Activated T-helper 2 cell treated with anti-CD3 and anti-CD28 coated beads, Interferon-gamma antibody, Interleukin-2, Interleukin-4, amounts not matched to agents 10 μg/mL and 5 μg/mL and 100 μg/mL, durations not matched to agents 14 hours and 24 hours and 36 hours (primary cell): ENCODE measurements around the gene MITF. TPM values are rescaled to one million over a fixed set of nuclear protein-coding genes. Genes with fewer than 3 reads are reported as not detected.

ENCODE experiments used
- DNase-seq: peaks from one replicate; pipeline ENCODE4 v3.0.0; 2021; ENCODE audit warnings: low spot score
- H3K27ac Mint-ChIP-seq: one replicate; pipeline ENCODE4 v1.8.0; 2021; ENCODE audit warnings: mixed read lengths
- H3K27me3 Mint-ChIP-seq: one replicate; pipeline ENCODE4 v1.8.0; 2021; ENCODE audit warnings: low read depth, mixed read lengths
- H3K36me3 Mint-ChIP-seq: one replicate; pipeline ENCODE4 v1.8.0; 2021; ENCODE audit warnings: low read depth, mixed read lengths
- H3K4me1 Mint-ChIP-seq: one replicate; pipeline ENCODE4 v1.8.0; 2021; ENCODE audit warnings: low read depth, mixed read lengths
- H3K4me3 Mint-ChIP-seq: one replicate; pipeline ENCODE4 v1.8.0; 2021; ENCODE audit warnings: low read depth, mild to moderate bottlenecking, moderate library complexity, mixed read lengths
- H3K9me3 Mint-ChIP-seq: one replicate; pipeline ENCODE4 v1.8.0; 2021; ENCODE audit warnings: mixed read lengths
- intact Hi-C: fragments of 100-400 bp; cut with micrococcal nuclease; formaldehyde crosslinking; loops from one replicate; pipeline ENCODE4 v1.15.1; 2023
- total RNA-seq: library from RNA; stranded (reverse); gene quantifications from 2 replicates; pipeline ENCODE4 v1.2.3, GENCODE V29; 2022

MITF gene
- total RNA-seq, 1 donor from 2014 or later: 0.07 TPM

DNA sequence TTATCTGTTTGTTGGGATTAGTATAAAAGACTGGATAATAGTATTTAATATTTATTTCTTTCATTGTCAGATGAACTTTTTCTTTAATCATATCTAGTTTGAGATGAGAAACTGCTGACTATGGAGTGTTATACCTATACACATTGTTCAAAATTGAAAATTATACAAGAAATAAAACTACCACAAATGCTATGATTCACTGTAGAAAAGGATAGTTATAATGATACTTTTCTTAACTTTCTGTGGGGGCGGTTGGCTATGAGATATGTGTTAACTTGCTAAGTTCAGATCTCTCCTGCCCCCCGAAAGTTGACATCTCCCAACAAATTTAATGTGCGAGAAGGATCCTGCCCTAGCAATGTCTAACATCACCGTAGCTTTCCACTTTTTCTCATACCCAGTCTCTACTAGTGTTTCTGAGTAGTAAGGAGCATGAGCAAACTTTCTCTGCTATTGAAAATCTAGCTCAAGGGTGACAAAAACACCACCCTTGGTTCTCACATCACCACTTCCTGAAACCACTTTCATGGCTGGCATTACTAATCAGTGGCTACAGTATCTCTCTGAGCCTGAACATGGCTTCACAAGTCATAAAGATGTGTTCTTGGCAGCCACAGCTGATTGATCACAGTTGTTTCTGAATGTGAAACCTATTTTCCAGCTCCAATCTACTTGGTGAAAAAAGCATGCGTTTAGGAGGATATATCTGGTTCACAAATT is 244.4 kb downstream of the MITF start:
- intact Hi-C loops: no loop called here
- Mint-ChIP-seq H3K36me3 (no peaks in the 10 kb centered on the region), H3K4me3 (no peak overlapping the region), H3K27ac (no peak overlapping the region), H3K4me1 (peaks cover 4% of the 10 kb centered on the region), H3K9me3 (no peaks in the 10 kb centered on the region), H3K27me3 (no peaks in the 10 kb centered on the region)
- DNase-seq: no peak

DNA sequence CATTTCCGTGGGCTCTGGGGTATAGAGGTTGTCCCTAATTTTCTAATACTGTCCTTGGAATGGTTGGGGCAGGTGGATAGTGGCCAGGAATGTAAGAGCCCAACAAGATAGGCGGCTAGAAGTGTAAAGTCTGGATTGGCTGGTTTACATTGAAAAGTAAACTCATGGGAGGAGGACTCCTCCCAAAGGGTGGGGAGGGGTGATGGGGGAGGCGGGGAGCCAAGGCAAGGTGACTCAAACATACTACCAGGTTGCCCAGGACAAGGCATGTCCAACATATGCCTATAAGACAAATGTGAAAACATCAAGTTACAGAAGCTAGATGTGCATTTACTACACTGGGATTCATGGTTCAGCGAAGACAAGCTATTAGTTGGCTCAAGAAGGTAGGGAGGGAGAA is 246.0 kb downstream of the MITF start:
- Mint-ChIP-seq H3K36me3 (no peaks in the 10 kb centered on the region), H3K4me3 (no peak overlapping the region), H3K4me1 (peaks cover 4% of the 10 kb centered on the region), H3K9me3 (no peaks in the 10 kb centered on the region), H3K27me3 (no peaks in the 10 kb centered on the region), H3K27ac (no peak overlapping the region)
- intact Hi-C loops: no loop called here
- no peak for DNase-seq

DNA sequence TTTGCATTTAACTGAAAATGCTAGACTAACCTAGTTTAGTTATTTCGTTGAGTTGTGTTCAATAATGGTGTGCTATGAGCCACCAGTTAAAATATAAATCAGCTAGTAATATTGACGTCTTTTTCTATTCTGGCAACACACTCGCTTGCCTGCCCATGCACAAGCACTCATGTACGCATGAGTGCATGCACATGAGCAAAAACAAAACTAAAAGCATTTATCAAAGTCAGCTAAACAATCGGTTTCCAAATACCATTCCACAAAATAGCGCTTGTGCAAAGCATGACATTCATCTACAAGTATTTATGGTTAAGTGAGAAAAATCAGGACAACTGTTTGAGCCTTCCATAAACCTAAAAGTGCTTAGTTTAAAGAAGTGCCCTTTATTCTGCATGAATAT is 247.2 kb downstream of the MITF start:
- Mint-ChIP-seq H3K27me3 (no peaks in the 10 kb centered on the region), H3K27ac (no peak overlapping the region), H3K36me3 (no peaks in the 10 kb centered on the region), H3K4me3 (no peak overlapping the region), H3K9me3 (no peaks in the 10 kb centered on the region), H3K4me1 (peaks cover 4% of the 10 kb centered on the region)
- intact Hi-C loops: no loop called here
- DNase-seq: no peak

DNA sequence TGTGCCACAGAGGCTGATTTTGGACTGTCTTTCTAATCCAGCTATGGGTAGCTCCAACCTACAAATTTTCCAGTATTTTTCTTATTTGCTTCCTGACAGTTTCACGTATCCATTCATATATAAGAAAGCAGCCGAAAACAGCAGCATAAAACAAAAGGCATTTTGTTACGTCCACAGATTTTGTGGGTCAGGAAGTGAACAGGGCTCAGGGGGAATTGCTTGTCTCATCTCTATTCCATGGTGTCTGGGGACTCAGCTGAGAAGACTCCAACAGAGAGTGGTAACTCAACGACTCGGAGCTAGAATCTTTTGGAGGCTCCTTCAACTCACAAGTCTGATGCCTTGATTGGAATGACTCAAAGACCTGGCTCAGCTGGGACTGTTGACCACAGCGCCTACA is 248.6 kb downstream of the MITF start:
- DNase-seq: no peak
- no peaks in the 10 kb centered on the region for H3K9me3 Mint-ChIP-seq
- intact Hi-C loops: no loop called here
- peaks cover 4% of the 10 kb centered on the region for H3K4me1 Mint-ChIP-seq
- H3K36me3 Mint-ChIP-seq: no peaks in the 10 kb centered on the region
- H3K27me3 Mint-ChIP-seq: no peaks in the 10 kb centered on the region
- H3K4me3 Mint-ChIP-seq: no peak overlapping the region
- no peak overlapping the region for H3K27ac Mint-ChIP-seq

DNA sequence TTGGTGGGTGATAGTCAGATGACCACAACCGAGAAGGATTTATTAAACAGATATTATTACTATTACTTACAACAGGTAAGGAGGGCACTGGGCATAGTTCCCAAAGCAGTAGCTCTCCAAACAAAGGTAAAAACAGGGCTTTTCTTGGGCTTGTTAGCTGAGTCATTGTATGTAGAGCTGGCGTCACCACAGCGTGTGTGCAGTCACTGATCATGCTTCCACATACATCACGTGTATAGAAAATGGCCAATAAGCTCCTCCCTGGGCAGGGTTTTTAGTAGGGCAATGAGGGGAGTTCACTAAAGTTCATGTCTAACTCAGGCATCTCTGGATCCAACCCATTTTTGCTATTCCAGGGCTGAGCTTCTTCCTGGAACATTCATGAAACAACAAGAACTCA is 254.5 kb downstream of the MITF start:
- Mint-ChIP-seq H3K4me3 (no peak overlapping the region), H3K9me3 (no peaks in the 10 kb centered on the region), H3K36me3 (no peaks in the 10 kb centered on the region), H3K27ac (no peak overlapping the region), H3K4me1 (no peaks in the 10 kb centered on the region), H3K27me3 (no peaks in the 10 kb centered on the region)
- intact Hi-C loops: no loop called here
- DNase-seq: no peak

DNA sequence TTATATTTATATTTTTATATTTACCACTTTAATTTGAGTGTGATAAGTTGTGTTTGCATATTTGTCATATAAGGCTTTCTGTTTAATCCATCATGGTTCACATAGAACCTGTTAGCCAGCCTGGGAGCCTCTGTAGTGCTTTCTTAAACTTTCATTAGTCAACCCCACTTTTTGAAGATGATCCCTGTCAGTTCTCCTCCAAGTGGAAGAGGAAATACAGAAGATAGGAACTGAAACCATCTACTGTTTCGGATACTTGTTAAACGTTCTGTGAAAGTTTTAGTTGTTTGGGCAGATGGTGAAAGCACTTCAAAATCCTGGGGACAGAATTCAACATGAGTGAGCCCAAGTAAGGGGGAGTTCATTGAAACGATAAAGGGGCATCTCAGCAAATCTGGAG is 255.7 kb downstream of the MITF start:
- Mint-ChIP-seq H3K36me3 (no peaks in the 10 kb centered on the region), H3K4me3 (no peak overlapping the region), H3K27ac (no peak overlapping the region), H3K9me3 (no peaks in the 10 kb centered on the region), H3K27me3 (no peaks in the 10 kb centered on the region), H3K4me1 (no peaks in the 10 kb centered on the region)
- intact Hi-C loops: no loop called here
- no peak for DNase-seq

DNA sequence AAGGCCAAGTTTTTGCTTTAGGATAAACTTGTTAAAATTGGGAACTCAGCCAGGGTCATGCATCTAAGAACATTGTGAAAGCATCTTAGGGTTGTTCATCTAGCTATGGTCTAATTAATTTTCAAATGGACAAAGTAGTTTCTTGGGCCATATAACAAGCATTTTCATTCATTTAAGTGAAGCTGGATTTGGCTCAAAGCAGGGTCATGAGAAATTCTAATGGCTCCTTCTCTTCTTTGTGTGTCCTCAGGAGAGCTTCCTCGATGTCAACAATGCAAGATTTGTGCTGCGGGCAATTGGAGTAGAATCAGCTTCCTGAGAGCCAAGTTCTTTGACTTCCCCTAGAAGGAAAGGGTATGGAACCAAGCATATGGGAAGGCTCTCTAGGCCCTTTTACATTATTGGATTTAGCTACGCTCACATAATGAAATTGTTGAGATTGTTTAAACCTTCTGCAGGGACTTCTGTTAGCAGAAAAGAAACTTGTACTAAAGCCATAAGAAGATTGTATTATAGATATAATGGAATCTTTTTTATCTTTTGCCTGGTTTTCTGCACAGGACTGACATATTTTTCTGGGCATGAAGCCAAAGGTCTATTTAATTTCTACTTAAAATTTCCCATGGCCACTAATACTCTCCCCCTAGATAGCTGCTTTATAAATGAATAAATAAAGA is 258.5 kb downstream of the MITF start:
- no peak for DNase-seq
- Mint-ChIP-seq H3K36me3 (no peaks in the 10 kb centered on the region), H3K27me3 (no peaks in the 10 kb centered on the region), H3K27ac (no peak overlapping the region), H3K4me1 (no peaks in the 10 kb centered on the region), H3K9me3 (no peaks in the 10 kb centered on the region), H3K4me3 (no peak overlapping the region)
- intact Hi-C loops: no loop called here

DNA sequence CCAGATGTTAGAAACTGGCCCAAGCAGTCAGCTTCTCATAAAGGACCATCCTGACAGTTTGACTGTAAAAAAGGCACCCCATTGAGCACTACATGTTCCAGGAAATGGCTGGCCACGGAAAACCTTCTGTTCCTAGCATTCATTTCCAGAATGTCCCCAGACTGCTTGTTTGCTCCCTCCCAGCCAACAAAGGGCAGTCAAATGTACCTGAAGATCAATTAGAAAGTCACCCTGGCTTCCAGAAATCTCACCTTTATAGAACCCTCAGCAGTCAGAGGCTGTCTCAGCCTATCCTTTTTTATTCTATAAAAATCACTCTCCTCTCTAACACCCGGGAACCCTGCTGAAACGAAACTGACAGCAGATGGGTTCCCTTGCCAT is 259.5 kb downstream of the MITF start:
- no peak for DNase-seq
- H3K9me3 Mint-ChIP-seq: no peaks in the 10 kb centered on the region
- H3K4me1 Mint-ChIP-seq: no peaks in the 10 kb centered on the region
- intact Hi-C loops: no loop called here
- no peaks in the 10 kb centered on the region for H3K36me3 Mint-ChIP-seq
- no peak overlapping the region for H3K4me3 Mint-ChIP-seq
- no peaks in the 10 kb centered on the region for H3K27me3 Mint-ChIP-seq
- no peak overlapping the region for H3K27ac Mint-ChIP-seq

DNA sequence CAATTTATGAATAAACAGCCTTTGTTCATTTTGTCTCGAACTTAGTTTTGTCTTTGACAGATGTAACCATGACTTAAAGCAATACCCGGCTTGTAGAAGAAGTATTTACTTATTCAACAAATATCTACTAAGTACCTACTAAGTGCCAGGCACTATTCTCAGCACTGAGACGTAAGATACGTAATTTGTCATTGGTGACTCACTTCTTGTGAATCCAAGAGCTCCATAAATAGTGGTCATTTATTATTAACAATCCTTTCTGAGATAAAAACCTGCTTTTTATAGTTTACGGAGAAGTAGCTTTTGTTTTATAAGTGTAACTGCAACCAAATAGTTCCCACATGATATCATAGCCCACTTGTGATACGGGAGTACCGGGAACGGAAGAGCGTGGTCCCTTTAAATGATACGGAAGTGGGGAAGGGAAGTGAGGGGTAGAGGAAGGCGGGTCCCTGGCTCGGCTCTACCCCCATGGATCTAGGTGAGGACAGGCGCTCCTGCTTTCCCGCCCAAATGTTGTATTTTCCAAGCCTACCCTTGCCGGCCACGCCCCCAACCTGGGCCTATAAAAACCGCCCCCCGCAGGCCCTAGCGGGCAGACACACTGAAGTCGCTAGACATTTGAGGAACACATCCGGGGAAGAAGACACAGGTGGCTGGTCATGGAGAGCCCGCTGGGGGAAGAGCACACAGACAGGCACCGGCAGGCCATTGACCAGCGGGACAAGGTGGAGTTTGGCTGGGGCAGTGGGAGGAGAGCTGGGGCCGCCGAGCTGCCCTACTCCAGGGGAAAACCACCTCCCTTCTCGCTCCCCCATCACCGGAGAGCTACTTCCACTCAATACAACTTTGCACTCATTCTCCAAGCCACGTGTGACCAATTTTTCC is 260.1 kb downstream of the MITF start, which contains the start of gene SAMMSON:
Gene SAMMSON (plus strand): TSS at position 594 of the 888 bp plus-strand sequence.
- Mint-ChIP-seq H3K36me3 (no peaks in the 10 kb centered on the region), H3K27ac (no peak within 1 kb of the TSS), H3K4me3 (no peak within 1 kb of the TSS), H3K27me3 (no peaks in the 10 kb centered on the region), H3K9me3 (no peaks in the 10 kb centered on the region), H3K4me1 (no peaks in the 10 kb centered on the region)
- DNase-seq: no peak
- intact Hi-C loops: no loop called here

DNA sequence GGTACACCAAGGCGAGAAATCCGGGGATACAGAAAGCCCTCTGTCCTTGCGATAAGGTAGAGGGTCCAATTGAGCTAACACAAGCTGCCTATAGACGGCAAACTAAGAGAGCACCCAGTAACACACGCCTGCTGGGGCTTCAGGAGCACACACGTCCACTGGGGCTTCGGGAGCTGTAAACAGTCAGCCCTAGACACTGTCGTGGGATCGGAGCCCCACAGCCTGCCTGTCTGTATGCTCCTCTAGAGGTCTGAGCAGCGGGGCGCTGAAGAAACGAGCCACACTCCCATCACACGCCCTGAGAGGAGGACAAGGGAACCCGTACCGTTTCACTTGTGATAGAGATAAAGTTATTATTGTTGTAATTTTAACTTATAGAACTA is 260.8 kb downstream of the MITF start:
- H3K4me1 Mint-ChIP-seq: no peaks in the 10 kb centered on the region
- no peaks in the 10 kb centered on the region for H3K27me3 Mint-ChIP-seq
- H3K9me3 Mint-ChIP-seq: no peaks in the 10 kb centered on the region
- intact Hi-C loops: no loop called here
- no peak overlapping the region for H3K27ac Mint-ChIP-seq
- H3K36me3 Mint-ChIP-seq: no peaks in the 10 kb centered on the region
- no peak for DNase-seq
- no peak overlapping the region for H3K4me3 Mint-ChIP-seq

DNA sequence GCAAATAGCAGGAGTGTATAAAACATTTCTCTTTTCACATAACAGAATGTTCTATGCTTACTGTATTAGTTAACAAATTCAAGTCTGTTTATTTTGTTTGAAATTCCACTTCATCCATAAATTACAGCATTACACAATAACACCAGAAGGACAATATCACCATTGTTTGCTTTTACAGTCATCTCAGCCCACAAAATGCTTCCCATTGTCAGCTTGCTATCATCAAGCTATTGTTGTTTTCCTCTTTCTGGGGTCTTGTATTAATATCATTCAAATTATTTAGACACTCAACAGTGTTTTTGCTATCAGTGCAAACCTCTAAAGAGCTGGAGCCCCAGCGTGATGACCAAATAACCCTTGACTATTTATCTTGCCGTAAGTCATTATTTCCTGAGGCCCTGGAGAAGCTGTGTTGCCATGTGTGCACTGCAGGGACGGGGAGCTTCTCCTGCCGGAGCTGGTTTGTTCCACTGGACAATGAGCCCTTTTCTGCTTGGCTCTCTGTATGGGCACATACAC is 261.4 kb downstream of the MITF start:
- Mint-ChIP-seq H3K36me3 (no peaks in the 10 kb centered on the region), H3K27ac (no peak overlapping the region), H3K9me3 (no peaks in the 10 kb centered on the region), H3K4me1 (no peaks in the 10 kb centered on the region), H3K4me3 (no peak overlapping the region), H3K27me3 (no peaks in the 10 kb centered on the region)
- intact Hi-C loops: no loop called here
- no peak for DNase-seq

DNA sequence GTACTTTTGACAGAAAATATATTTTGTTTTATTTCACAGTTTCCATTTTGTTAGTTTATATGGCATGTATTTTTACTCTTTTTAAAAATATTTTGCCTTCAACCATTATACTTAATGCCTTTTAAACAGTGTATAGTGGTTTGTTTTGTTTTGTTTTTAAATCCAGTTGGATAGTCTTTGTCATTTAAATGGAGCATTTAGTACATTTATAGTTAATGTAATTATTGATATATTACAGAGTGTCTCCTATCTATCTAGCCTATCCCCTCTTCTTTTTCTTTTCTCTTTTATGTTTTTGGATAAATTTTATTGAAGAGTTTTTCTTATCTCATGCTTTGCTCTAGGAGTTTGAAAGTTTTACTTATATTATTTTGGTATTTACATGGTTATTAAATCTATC is 263.9 kb downstream of the MITF start:
- intact Hi-C loops: no loop called here
- no peak for DNase-seq
- Mint-ChIP-seq H3K9me3 (no peaks in the 10 kb centered on the region), H3K36me3 (no peaks in the 10 kb centered on the region), H3K4me1 (no peaks in the 10 kb centered on the region), H3K27ac (no peak overlapping the region), H3K27me3 (no peaks in the 10 kb centered on the region), H3K4me3 (no peak overlapping the region)

DNA sequence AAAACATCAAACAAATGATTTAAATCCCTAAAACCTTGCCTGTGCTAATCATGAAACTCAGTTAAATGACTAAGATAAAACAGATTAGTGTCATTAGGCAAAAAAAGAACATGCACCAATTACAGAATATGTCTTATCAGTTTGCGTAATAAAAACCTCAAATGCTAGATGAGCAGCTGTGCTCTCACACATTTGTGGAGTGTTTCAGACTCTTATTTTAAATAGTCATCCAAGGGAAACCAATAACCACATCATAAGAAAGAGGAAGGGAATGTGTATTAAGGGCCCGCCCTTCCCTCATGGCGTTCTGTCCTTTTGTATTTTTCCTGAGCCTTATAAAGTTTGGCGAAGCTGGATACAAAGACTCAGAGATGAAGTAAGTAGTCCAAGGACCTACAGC is 266.8 kb downstream of the MITF start:
- H3K27me3 Mint-ChIP-seq: no peaks in the 10 kb centered on the region
- H3K4me1 Mint-ChIP-seq: no peaks in the 10 kb centered on the region
- H3K36me3 Mint-ChIP-seq: no peaks in the 10 kb centered on the region
- H3K9me3 Mint-ChIP-seq: no peaks in the 10 kb centered on the region
- no peak overlapping the region for H3K4me3 Mint-ChIP-seq
- no peak overlapping the region for H3K27ac Mint-ChIP-seq
- intact Hi-C loops: no loop called here
- no peak for DNase-seq
